HG03442 (cell line): ENCODE results near the gene CBFA2T2.
"Not testable (repeated sequence)": the region's sequence is repeated elsewhere in the genome, so short reads cannot be mapped to it uniquely, and the experiment has no call there.

Experiments
- ATAC-seq: cut with Tn5 transposase; IDR thresholded peaks from one replicate; pipeline ENCODE4 v1.9.1; 2021; ENCODE audit warnings: mild to moderate bottlenecking, moderate library complexity; ENCODE audit not compliant: unreplicated experiment

CBFA2T2 gene

GRCh38 chr20:33611106-33611505 lies 121.2 kb downstream of the CBFA2T2 start:
- ATAC-seq: no peak

GRCh38 chr20:33612001-33612400 lies 122.1 kb downstream of the CBFA2T2 start:
- no peak for ATAC-seq

GRCh38 chr20:33621717-33622400 lies 132.0 kb downstream of the CBFA2T2 start:
- ATAC-seq: no peak

DNA sequence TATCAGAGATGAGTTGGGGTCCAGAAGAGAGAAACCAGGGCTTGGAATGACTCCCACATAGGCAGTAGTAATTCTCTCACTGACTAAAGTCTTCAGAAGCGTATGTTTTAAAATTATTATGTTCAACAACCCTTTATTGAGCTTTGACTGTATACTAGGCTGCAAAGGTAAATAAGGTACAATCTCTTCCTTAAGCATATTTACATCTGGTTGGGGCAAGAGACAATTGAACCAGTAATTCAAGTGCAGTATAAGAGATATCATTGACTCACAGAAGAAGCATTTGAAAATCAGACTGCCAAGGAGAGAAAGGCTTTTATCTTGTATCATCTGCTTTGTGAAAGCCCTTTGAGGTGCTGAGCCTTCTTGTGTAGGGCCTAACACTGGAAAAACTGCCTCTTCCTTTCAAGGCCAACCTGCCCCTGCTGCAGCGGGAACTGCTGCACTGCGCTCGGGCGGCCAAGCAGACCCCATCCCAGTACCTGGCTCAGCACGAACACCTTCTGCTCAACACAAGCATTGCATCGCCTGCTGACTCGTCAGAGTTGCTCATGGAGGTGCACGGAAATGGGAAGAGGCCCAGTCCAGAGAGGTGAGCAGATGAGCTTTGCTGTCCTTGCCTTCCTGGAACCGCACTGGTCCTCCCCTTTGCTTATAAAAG lies 132.9 kb downstream of the CBFA2T2 start:
- no peak for ATAC-seq

DNA sequence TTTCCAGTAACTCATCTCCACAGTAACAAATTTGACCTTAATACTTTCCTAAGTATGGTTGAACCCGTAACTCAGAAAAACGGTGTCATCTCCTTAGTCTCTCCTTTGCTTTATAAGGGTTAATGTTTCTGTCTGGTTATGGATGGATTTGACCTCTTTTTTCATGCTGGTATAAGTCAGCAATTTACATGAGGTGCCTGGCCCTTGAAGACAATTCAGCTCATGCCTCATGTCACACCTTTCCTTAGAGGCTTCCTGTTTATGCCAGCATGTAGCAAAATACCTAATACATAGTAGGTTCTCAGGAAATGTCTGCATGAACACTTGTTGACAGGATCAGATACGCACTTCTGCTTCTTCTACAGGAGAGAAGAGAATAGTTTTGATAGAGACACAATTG lies 134.5 kb downstream of the CBFA2T2 start:
- no peak for ATAC-seq

GRCh38 chr20:33626190-33626589 lies 136.3 kb downstream of the CBFA2T2 start:
- ATAC-seq: no peak

DNA sequence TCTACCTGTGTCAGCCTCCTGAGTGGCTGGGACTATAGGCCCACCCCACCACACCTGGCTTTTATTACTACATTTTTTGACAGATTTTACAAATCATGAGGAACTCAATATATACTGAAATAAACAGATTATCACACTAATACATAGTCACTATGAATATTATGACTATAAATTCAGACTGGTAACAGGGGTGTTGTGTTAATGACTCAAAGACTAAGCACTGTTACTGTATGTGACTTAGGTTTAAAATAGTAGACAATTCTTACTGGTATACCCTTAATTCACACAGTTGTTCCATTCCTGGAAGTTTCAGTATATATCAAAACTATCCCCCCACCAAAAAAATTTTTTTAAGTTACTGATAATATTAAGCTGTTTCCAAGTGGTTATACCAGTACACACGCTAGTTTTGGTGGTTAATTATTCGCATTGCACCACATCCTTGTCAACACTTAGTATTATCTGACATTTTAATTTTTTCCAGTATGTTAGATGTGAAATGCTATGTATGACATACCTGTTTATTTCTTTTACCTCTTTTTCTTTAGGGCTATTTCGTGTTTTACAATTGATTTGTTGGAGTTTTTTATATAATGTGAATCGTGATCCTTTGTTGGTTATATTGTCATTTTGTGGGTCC lies 137.8 kb downstream of the CBFA2T2 start:
- no peak for ATAC-seq

GRCh38 chr20:33629533-33629932 lies 139.6 kb downstream of the CBFA2T2 start:
- no peak for ATAC-seq

DNA sequence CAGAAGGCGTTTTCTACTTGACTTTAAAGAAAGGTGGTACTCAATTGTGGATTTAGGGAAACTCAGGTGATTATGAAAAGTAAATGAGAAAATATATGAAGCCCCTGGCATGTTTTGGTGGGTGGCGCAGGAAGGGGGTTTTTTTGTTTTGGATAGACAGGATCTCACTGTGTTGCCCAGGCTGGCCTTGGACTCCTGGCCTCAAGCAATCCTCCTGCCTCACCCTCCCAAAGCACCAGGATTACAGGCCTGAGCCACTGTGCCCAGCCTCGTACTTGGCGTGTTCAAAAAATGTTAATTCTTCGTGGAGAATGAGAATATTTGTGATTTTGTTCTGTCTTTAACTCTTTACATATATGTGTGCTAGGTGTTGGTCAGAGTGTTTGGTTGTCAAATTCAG lies 140.1 kb downstream of the CBFA2T2 start:
- no peak for ATAC-seq

GRCh38 chr20:33630507-33630906 lies 140.6 kb downstream of the CBFA2T2 start:
- ATAC-seq: no peak

DNA sequence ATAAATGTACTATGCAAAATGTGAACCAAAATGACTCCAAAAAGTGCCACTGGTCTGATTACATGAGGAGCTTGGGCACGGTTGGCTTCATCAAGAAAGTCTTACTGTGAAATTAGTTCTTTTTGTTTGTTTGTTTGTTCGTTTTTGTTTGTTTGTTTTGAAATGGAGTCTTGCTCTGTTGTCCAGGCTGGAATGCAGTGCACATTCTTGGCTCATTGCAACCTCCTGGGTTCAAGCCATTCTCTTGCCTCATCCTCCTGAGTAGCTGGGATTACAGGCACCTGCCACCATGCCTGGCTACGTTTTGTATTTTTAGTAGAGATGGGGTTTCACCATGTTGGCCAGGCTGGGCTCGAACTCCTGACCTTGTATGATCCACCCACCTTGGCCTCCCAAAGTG lies 142.0 kb downstream of the CBFA2T2 start:
- not testable (repeated sequence) for ATAC-seq

DNA sequence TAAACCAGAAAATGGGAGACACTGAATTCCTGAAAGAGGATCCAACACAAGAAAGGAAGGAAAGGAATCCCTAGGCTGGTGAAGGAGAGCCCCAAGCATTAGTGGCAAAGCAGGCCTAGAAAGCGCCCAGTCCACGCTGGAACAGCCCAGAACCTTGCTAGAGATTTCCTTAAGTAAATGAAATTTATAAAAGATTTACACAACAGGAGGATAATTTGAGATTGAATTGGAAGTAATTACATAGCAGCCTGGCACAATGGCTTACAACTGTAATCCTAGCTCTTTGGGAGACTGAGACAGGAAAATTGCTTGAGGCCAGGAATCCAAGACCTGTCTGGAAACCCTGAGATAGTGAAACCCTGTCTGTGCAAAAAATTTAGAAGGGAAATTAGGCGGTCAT lies 145.4 kb downstream of the CBFA2T2 start:
- ATAC-seq: no peak

DNA sequence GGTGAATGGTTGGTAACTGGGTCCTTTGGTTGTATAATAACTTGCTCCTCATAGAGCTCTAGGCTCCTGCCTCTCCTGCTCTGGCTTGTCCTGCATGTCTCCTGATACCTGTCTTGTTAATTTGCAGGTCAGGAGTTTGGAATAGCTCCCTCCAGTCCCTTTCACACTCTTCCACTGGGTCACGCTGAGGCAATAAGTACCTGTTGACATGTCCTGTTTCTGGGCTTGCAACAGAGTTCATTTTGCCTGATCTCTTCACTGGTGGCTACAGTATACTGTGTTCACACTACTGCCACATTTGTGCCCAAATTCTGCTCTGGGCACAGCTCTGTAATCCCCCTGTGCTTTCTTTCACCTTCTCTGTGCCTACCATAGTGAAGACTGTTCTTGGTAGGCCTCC lies 146.9 kb downstream of the CBFA2T2 start:
- ATAC-seq: no peak

DNA sequence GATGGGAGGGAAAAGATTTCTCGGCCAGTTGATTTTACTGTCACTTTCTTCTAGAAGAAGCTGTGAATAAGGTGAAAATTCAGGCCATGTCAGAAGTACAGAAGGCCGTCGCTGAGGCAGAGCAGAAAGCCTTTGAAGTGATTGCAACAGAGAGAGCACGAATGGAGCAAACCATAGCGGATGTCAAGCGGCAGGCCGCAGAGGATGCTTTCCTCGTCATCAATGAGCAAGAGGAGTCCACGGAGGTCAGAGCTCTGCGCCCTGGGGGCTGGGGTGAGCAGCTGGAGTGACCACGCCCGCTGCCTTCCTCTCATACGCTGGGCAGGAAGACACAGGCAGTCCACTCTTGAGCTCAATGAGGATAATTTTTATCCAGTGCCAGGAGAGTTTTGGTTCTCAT lies 150.4 kb downstream of the CBFA2T2 start:
- ATAC-seq: no peak

GRCh38 chr20:33644313-33645071 lies 154.6 kb downstream of the CBFA2T2 start:
- ATAC-seq: no peak

GRCh38 chr20:33645072-33645358 lies 155.1 kb downstream of the CBFA2T2 start:
- ATAC-seq: no peak

DNA sequence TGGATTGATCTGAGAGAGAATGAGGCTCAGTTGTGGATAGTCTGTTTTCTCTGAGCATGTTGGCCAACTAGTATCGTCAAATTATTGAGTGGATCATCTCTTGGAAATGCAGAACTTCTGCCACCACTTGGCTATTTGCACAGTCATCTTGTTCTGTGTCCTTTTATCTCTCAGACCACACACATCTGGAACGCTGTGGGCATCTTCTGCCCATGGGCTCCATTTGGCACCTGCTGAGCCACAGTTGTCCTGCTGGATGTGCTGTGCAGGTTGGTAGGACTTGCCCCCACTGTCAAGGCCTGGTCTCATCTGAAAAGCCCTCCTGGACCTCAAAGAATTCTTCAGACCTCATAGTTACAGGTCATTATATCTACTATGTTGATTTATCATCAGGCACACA lies 155.5 kb downstream of the CBFA2T2 start:
- ATAC-seq: no peak

GRCh38 chr20:33646191-33646590 lies 156.3 kb downstream of the CBFA2T2 start:
- ATAC-seq: no peak

DNA sequence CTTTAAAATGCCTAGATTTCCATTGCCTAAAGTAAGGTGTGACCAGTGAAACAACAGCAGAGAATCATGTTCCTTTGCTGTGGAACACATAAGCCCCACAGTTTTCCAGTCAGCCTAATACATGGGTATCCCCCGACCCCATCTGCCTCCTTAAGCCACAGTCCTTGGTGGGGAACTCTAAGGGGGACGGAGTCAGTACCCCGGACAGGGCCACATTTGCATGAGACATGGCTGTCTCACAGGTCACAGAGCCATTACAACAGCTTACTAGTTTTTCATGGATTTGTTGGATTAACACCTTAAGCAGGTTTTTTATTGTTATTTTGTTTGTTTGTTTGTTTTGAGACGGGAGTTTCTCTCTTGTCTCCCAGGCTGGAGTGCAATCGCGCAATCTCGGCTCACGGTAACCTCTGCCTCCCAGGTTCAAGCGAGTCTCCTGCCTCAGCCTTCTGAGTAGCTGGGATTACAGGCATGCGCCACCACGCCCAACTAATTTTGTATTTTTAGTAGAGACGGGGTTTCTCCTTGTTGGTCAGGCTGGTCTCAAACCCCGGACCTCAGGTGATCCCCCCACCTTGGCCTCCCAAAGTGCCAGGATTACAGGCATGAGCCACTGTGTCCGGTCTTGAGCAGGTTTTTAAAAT lies 157.2 kb downstream of the CBFA2T2 start:
- not testable (repeated sequence) for ATAC-seq

DNA sequence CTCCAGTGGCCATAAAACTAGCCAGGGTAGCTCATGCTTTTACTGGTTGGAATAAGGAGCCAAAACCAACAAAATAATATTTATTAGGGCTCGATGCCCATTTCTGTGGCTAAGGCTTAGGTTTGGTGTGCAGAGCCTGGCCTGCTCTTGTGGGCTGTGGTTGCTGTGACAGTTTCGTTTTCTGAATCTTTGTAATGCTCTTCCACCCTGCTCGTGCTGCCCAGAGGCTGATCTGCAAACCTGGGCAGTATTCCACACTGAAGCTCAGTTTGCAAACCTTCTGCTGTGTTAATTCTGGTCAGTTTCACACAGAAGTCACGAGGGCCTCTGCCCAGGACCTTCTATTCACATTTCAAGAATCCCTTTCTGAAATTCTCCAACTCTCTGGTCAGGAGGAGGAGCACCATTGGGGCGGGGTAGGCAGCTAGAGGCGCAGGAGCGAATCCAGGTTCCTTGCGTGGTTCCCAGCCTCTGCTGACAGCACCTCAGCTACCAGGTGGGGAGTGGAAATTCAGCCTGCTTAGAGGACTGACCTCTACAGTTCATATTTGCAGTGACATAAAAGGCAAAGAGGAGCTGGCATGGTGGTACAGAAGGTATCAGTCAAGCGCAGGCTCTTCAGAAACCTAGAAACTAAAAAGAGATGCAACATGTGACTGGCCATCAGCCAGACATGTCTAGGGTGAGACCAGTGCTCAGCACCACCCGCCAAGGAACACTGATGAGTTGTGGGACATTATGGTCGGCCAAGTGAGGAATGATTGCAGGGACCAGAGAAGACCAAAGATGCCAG lies 157.9 kb downstream of the CBFA2T2 start:
- no peak for ATAC-seq
